Right hindlimb (tissue), 1 donor: ENCODE data around the gene CEP97.
"Not testable (repeated sequence)": the region's sequence is repeated elsewhere in the genome, so short reads cannot be mapped to it uniquely, and the experiment has no call there.

Experiments
- DNase-seq: peaks from one replicate; pipeline ENCODE4 v3.0.0-alpha.2; 2018

CEP97 gene

GRCh38 chr3:101704639-101705038 lies 19.8 kb upstream of the CEP97 start:
- DNase-seq, result not testable (repeated sequence)

GRCh38 chr3:101709126-101709525 lies 15.3 kb upstream of the CEP97 start:
- no peak for DNase-seq

- DNase-seq, result no peak
Observed at GRCh38 chr3:101718455-101718854, 6.0 kb upstream of the CEP97 start.

- no peak for DNase-seq
Observed at GRCh38 chr3:101719604-101720185, 4.7 kb upstream of the CEP97 start.

GRCh38 chr3:101720851-101721840 lies 3.3 kb upstream of the CEP97 start:
- no peak for DNase-seq

GRCh38 chr3:101722394-101723173 lies 1.8 kb upstream of the CEP97 start:
- no peak for DNase-seq

GRCh38 chr3:101725194-101725889 lies 928 bp downstream of the CEP97 start:
- peak; percentile 51 for DNase-seq

GRCh38 chr3:101725890-101726275 lies 1.5 kb downstream of the CEP97 start:
- DNase-seq, result no peak

- DNase-seq, result no peak
Observed at GRCh38 chr3:101729586-101729985, 5.2 kb downstream of the CEP97 start.

- no peak for DNase-seq
Observed at GRCh38 chr3:101730839-101731238, 6.4 kb downstream of the CEP97 start.

GRCh38 chr3:101732240-101732641 lies 7.8 kb downstream of the CEP97 start:
- DNase-seq, result no peak

GRCh38 chr3:101735833-101736232 lies 11.4 kb downstream of the CEP97 start:
- DNase-seq, result no peak

- DNase-seq, result not testable (repeated sequence)
Observed at GRCh38 chr3:101741914-101742313, 17.5 kb downstream of the CEP97 start.

- no peak for DNase-seq
Observed at GRCh38 chr3:101744811-101745210, 20.4 kb downstream of the CEP97 start.

GRCh38 chr3:101745934-101746333 lies 21.5 kb downstream of the CEP97 start:
- DNase-seq, result not testable (repeated sequence)

- not testable (repeated sequence) for DNase-seq
Observed at GRCh38 chr3:101753386-101754113, 29.1 kb downstream of the CEP97 start.

- no peak for DNase-seq
Observed at GRCh38 chr3:101758224-101758623, 33.8 kb downstream of the CEP97 start.

GRCh38 chr3:101762041-101762646 lies 37.7 kb downstream of the CEP97 start:
- no peak for DNase-seq

- DNase-seq, result not testable (repeated sequence)
Observed at GRCh38 chr3:101777745-101778281, 53.4 kb downstream of the CEP97 start.

GRCh38 chr3:101778385-101779046 lies 54.1 kb downstream of the CEP97 start:
- DNase-seq, result no peak
